ENCODE results near the gene GRM8.

The GRM8 gene

DNA sequence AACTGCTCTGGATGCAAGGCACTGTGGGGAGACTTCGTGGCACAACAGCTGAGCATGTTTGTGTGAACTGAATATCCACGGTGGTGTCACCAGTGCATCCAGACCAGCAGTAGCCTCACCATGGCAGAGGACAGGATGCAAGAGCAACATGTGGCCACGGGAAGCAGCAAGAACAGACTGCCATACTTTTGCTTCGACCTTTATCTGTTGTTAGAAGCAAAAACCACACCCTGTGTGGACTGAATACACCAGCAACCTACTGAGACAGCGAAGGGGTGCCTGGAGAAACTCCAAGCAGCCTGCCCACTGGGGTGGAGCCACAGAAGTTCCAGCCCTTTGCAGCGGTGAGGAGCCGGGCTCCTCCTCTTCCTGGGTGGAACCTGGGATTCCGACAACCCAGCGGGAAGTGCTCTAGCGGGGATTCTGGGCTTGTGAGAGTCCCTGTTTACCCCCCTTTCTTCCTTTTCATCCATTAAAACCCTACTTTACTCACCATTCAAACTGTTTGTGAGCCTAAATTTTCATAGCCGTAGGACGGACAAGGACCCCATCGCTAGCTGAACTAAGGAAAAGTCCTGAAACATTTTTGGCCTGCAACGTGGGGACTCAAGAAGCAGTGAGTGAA lies 584.9 kb downstream of the GRM8 start:
- no peak overlapping the region for H3K4me2 ChIP-seq (ENCODE audit: low read depth, low read length)
- no peaks in the 10 kb centered on the region for H4K20me1 ChIP-seq (ENCODE audit: insufficient read depth, low read length)
- no peaks in the 10 kb centered on the region for H3K4me1 ChIP-seq (ENCODE audit: low read length)
- TF ChIP-seq EZH2phosphoT487 (IDR thresholded peaks at IDR 0.05; ENCODE audit: low read length) (no peak), EZH2 (optimal IDR thresholded peaks at IDR 0.05; ENCODE audit: low read depth, low read length) (no peak)
- TF ChIP-seq, protein P1, sequence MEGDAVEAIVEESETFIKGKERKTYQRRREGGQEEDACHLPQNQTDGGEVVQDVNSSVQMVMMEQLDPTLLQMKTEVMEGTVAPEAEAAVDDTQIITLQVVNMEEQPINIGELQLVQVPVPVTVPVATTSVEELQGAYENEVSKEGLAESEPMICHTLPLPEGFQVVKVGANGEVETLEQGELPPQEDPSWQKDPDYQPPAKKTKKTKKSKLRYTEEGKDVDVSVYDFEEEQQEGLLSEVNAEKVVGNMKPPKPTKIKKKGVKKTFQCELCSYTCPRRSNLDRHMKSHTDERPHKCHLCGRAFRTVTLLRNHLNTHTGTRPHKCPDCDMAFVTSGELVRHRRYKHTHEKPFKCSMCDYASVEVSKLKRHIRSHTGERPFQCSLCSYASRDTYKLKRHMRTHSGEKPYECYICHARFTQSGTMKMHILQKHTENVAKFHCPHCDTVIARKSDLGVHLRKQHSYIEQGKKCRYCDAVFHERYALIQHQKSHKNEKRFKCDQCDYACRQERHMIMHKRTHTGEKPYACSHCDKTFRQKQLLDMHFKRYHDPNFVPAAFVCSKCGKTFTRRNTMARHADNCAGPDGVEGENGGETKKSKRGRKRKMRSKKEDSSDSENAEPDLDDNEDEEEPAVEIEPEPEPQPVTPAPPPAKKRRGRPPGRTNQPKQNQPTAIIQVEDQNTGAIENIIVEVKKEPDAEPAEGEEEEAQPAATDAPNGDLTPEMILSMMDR (IDR thresholded peaks at IDR 0.05; ENCODE audit: low read length), result no peak
- no peaks in the 10 kb centered on the region for H3K27me3 ChIP-seq (replicated peaks; ENCODE audit: insufficient read depth, low read length)
- no peaks in the 10 kb centered on the region for H3K79me2 ChIP-seq (ENCODE audit: low read length)
- H3F3A ChIP-seq (ENCODE audit: insufficient read depth, low read length), result no peaks in the 10 kb centered on the region
- H3K4me3 ChIP-seq (ENCODE audit: low read length), result no peak overlapping the region
- no peaks in the 10 kb centered on the region for H3K9me3 ChIP-seq (replicated peaks; ENCODE audit: insufficient read depth, low read length)
- DNase-seq, result no peak
- H3K9me2 ChIP-seq (replicated peaks; ENCODE audit: insufficient read depth, low read length), result no peaks in the 10 kb centered on the region
- no peaks in the 10 kb centered on the region for H3K36me3 ChIP-seq (replicated peaks; ENCODE audit: insufficient read depth, low read length)
- no peak overlapping the region for H3K27ac ChIP-seq (ENCODE audit: low read length)
- H2AFZ ChIP-seq (ENCODE audit: low read length), result no peak overlapping the region
- no peak overlapping the region for H3K9ac ChIP-seq (ENCODE audit: low read length)

DNA sequence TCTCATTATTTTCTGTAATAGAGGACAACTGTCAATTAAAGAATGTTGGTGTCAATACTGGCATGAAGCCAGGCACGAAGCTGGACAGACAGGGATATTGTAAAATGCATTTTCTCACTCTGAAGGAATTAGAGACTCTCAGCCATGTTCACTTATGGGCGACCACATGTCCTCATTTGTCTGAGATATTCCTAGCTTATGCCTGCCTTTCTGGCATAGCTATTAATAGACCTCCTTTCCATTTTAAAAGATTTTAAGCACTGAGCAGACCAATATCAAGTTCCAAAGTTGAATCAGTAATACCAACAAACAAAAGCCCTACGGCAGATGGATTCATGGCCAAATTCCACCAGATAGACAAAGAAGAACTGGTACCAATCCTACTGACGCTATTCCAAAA lies 589.9 kb downstream of the GRM8 start:
- H3K4me3 ChIP-seq (ENCODE audit: low read length), result no peak overlapping the region
- H3K4me1 ChIP-seq (ENCODE audit: low read length), result no peaks in the 10 kb centered on the region
- H3K27me3 ChIP-seq (replicated peaks; ENCODE audit: insufficient read depth, low read length), result no peaks in the 10 kb centered on the region
- no peaks in the 10 kb centered on the region for H3K9me3 ChIP-seq (replicated peaks; ENCODE audit: insufficient read depth, low read length)
- no peaks in the 10 kb centered on the region for H3K9me2 ChIP-seq (replicated peaks; ENCODE audit: insufficient read depth, low read length)
- no peaks in the 10 kb centered on the region for H4K20me1 ChIP-seq (ENCODE audit: insufficient read depth, low read length)
- H2AFZ ChIP-seq (ENCODE audit: low read length), result no peak overlapping the region
- no peak overlapping the region for H3K4me2 ChIP-seq (ENCODE audit: low read depth, low read length)
- no peak overlapping the region for H3K9ac ChIP-seq (ENCODE audit: low read length)
- no peak overlapping the region for H3K27ac ChIP-seq (ENCODE audit: low read length)
- no peaks in the 10 kb centered on the region for H3F3A ChIP-seq (ENCODE audit: insufficient read depth, low read length)
- TF ChIP-seq, protein P1 (IDR thresholded peaks at IDR 0.05; ENCODE audit: low read length), result no peak
- TF ChIP-seq EZH2 (optimal IDR thresholded peaks at IDR 0.05; ENCODE audit: low read depth, low read length), result no peak
- no peak for TF ChIP-seq EZH2phosphoT487 (IDR thresholded peaks at IDR 0.05; ENCODE audit: low read length)
- H3K79me2 ChIP-seq (ENCODE audit: low read length), result no peaks in the 10 kb centered on the region
- no peak for DNase-seq
- H3K36me3 ChIP-seq (replicated peaks; ENCODE audit: insufficient read depth, low read length), result no peaks in the 10 kb centered on the region

DNA sequence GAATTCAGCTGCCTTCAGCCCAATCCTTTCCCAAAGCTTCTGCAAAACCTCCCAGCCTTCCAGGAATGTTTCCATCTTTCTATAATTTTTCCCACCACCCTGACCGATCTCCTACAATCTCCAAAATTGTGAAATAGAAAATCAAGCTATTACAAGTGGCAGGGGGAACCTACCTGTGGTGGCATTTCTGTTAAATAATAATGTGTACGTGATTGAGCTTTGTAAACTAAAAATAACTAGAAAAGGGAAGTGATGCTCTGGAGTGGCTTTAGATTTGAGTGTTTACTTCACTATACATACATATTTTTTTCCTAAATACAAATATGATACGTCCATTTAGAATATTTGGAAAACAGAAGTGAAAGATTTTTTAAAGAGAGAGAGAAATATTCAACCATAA lies 593.6 kb downstream of the GRM8 start:
- Histone ChIP-seq H3K9ac (ENCODE audit: low read length) (no peak overlapping the region), H3K27me3 (replicated peaks; ENCODE audit: insufficient read depth, low read length) (no peaks in the 10 kb centered on the region), H3F3A (ENCODE audit: insufficient read depth, low read length) (no peaks in the 10 kb centered on the region), H3K4me1 (ENCODE audit: low read length) (no peaks in the 10 kb centered on the region), H3K36me3 (replicated peaks; ENCODE audit: insufficient read depth, low read length) (no peaks in the 10 kb centered on the region), H3K27ac (ENCODE audit: low read length) (no peak overlapping the region), H3K9me3 (replicated peaks; ENCODE audit: insufficient read depth, low read length) (no peaks in the 10 kb centered on the region), H3K9me2 (replicated peaks; ENCODE audit: insufficient read depth, low read length) (no peaks in the 10 kb centered on the region), H3K4me2 (ENCODE audit: low read depth, low read length) (no peak overlapping the region), H4K20me1 (ENCODE audit: insufficient read depth, low read length) (no peaks in the 10 kb centered on the region), H3K79me2 (ENCODE audit: low read length) (no peaks in the 10 kb centered on the region), H2AFZ (ENCODE audit: low read length) (no peak overlapping the region), H3K4me3 (ENCODE audit: low read length) (no peak overlapping the region)
- TF ChIP-seq EZH2phosphoT487 (IDR thresholded peaks at IDR 0.05; ENCODE audit: low read length) (no peak), EZH2 (optimal IDR thresholded peaks at IDR 0.05; ENCODE audit: low read depth, low read length) (no peak)
- TF ChIP-seq, protein P1 (IDR thresholded peaks at IDR 0.05; ENCODE audit: low read length), result no peak
- no peak for DNase-seq
